WTC11 (cell line): ENCODE data around the gene CACUL1. TPM values are rescaled to one million over a fixed set of nuclear protein-coding genes. Genes with fewer than 3 reads are reported as not detected.
A peak's percentile ranks its signal among the peaks of the same experiment; 100 is the strongest.

ENCODE experiments used
- ATAC-seq: fragments of 200-7000 bp; cut with Tn5 transposase; 2 replicates; pipeline ENCODE4 v1.10.0; 2021; ENCODE audit warnings: mild to moderate bottlenecking, moderate library complexity
- CTCF ChIA-PET: fragments of 300-600 bp; sonication (Branson Sonifier 250); formaldehyde crosslinking; loops from one replicate; lab custom pipeline; 2021; ENCODE audit warnings: antibody characterized with exemption; lab: Charles Lee
- POLR2A ChIA-PET: fragments of 350-600 bp; sonication (Branson Sonifier 250); formaldehyde crosslinking; loops from one replicate; lab custom pipeline; 2021; ENCODE audit warnings: antibody characterized with exemption; lab: Charles Lee
- DNase-seq: peaks from one replicate; pipeline ENCODE4 v3.0.0; 2021; ENCODE audit warnings: low spot score
- H3K27ac Mint-ChIP-seq: 2 replicates; pipeline ENCODE4 v1.8.0; 2021; ENCODE audit warnings: mixed read lengths
- H3K27me3 Mint-ChIP-seq: 2 replicates; pipeline ENCODE4 v1.8.0; 2021; ENCODE audit warnings: low read depth, mild to moderate bottlenecking, moderate library complexity, mixed read lengths
- H3K36me3 Mint-ChIP-seq: 2 replicates; pipeline ENCODE4 v1.8.0; 2021; ENCODE audit warnings: mixed read lengths
- H3K4me1 Mint-ChIP-seq: 2 replicates; pipeline ENCODE4 v1.8.0; 2022; ENCODE audit warnings: mixed read lengths
- H3K4me3 Mint-ChIP-seq: 2 replicates; pipeline ENCODE4 v1.8.0; 2021; ENCODE audit warnings: mild to moderate bottlenecking, moderate library complexity, mixed read lengths
- H3K9me3 Mint-ChIP-seq: 2 replicates; pipeline ENCODE4 v1.8.0; 2021; ENCODE audit warnings: mixed read lengths
- EMX1 ChIP-seq: fragments of 250-450 bp; sonication (Bioruptor Pico); IDR thresholded peaks from 2 replicates; pipeline ENCODE4 v1.8.0; 2021; ENCODE audit warnings: mild to moderate bottlenecking
- FOXJ3 ChIP-seq: sonication (generic); formaldehyde crosslinking; IDR thresholded peaks from 2 replicates; pipeline ENCODE4 v1.9.0; 2021; ENCODE audit warnings: missing genetic modification reagents, mild to moderate bottlenecking, borderline replicate concordance
- GABPB1 ChIP-seq: sonication (generic); formaldehyde crosslinking; IDR thresholded peaks from 2 replicates; pipeline ENCODE4 v1.8.1; 2023; ENCODE audit warnings: mild to moderate bottlenecking, missing genetic modification reagents
- JUN ChIP-seq: sonication (generic); formaldehyde crosslinking; IDR thresholded peaks from 2 replicates; pipeline ENCODE4 v1.8.0; 2023; ENCODE audit warnings: mild to moderate bottlenecking, missing genetic modification reagents
- NFYB ChIP-seq: sonication (generic); formaldehyde crosslinking; conservative IDR thresholded peaks from 2 replicates; pipeline ENCODE4 v1.8.0; 2022; ENCODE audit warnings: low read depth, missing genetic modification reagents
- TP53 ChIP-seq: sonication (generic); formaldehyde crosslinking; IDR thresholded peaks from 2 replicates; pipeline ENCODE4 v1.8.1; 2023; ENCODE audit warnings: mild to moderate bottlenecking, missing genetic modification reagents
- total RNA-seq: library from RNA; stranded (reverse); gene quantifications from 3 replicates; pipeline ENCODE4 v1.2.3, GENCODE V29; 2021
- TF ChIP-seq, protein P1 (sequence below): sonication (generic); formaldehyde crosslinking; IDR thresholded peaks from 2 replicates; pipeline ENCODE4 v1.8.0; 2023; ENCODE audit warnings: mild to moderate bottlenecking, missing genetic modification reagents
- TF ChIP-seq, protein P2 (sequence below): sonication (generic); formaldehyde crosslinking; IDR thresholded peaks from 2 replicates; pipeline ENCODE4 v1.8.1; 2023; ENCODE audit warnings: mild to moderate bottlenecking, moderate library complexity, missing genetic modification reagents
- TF ChIP-seq, protein P3 (sequence below): sonication (generic); formaldehyde crosslinking; IDR thresholded peaks from 2 replicates; pipeline ENCODE4 v1.8.1; 2022; ENCODE audit warnings: mild to moderate bottlenecking, missing genetic modification reagents, moderate library complexity, borderline replicate concordance
- TF ChIP-seq, protein P4 (sequence below): sonication (generic); formaldehyde crosslinking; conservative IDR thresholded peaks from 2 replicates; pipeline ENCODE4 v1.8.1; 2023; ENCODE audit warnings: mild to moderate bottlenecking, low read depth, missing genetic modification reagents, moderate library complexity
- TF ChIP-seq, protein P5 (sequence below): sonication (generic); formaldehyde crosslinking; IDR thresholded peaks from 2 replicates; pipeline ENCODE4 v1.8.1; 2023; ENCODE audit warnings: mild to moderate bottlenecking, missing genetic modification reagents
- TF ChIP-seq, protein P6 (sequence below): sonication (generic); formaldehyde crosslinking; IDR thresholded peaks from 2 replicates; pipeline ENCODE4 v1.8.0; 2023; ENCODE audit warnings: missing genetic modification reagents, mild to moderate bottlenecking, borderline replicate concordance
- TF ChIP-seq, protein P7 (sequence below): sonication (generic); formaldehyde crosslinking; IDR thresholded peaks from 2 replicates; pipeline ENCODE4 v1.8.0; 2022; ENCODE audit warnings: mild to moderate bottlenecking, missing genetic modification reagents

The CACUL1 gene
- total RNA-seq, 1 experiment from 2014 or later: 41.5 TPM

DNA sequence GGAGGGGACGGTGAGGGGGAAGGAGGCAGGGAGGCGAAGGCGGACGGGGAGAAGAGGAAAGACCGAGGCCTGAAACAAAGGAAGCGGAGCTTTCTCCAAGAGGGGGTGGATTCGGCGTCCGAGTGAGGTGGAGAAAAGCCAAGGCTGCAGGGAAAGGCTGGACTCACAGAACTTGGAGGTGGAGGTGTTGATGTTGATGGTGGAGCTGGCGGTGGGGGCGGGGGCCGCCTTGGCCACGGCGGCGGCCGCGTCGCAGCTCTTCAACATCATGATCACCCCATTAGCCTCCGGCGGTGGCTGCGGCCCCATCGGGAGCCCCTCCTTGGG, 578 bp downstream of the CACUL1 start:
- TF ChIP-seq, protein P1, sequence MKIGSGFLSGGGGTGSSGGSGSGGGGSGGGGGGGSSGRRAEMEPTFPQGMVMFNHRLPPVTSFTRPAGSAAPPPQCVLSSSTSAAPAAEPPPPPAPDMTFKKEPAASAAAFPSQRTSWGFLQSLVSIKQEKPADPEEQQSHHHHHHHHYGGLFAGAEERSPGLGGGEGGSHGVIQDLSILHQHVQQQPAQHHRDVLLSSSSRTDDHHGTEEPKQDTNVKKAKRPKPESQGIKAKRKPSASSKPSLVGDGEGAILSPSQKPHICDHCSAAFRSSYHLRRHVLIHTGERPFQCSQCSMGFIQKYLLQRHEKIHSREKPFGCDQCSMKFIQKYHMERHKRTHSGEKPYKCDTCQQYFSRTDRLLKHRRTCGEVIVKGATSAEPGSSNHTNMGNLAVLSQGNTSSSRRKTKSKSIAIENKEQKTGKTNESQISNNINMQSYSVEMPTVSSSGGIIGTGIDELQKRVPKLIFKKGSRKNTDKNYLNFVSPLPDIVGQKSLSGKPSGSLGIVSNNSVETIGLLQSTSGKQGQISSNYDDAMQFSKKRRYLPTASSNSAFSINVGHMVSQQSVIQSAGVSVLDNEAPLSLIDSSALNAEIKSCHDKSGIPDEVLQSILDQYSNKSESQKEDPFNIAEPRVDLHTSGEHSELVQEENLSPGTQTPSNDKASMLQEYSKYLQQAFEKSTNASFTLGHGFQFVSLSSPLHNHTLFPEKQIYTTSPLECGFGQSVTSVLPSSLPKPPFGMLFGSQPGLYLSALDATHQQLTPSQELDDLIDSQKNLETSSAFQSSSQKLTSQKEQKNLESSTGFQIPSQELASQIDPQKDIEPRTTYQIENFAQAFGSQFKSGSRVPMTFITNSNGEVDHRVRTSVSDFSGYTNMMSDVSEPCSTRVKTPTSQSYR: peak; percentile 69; the same call in 1 of the 2 replicates
- TF ChIP-seq, protein P2, sequence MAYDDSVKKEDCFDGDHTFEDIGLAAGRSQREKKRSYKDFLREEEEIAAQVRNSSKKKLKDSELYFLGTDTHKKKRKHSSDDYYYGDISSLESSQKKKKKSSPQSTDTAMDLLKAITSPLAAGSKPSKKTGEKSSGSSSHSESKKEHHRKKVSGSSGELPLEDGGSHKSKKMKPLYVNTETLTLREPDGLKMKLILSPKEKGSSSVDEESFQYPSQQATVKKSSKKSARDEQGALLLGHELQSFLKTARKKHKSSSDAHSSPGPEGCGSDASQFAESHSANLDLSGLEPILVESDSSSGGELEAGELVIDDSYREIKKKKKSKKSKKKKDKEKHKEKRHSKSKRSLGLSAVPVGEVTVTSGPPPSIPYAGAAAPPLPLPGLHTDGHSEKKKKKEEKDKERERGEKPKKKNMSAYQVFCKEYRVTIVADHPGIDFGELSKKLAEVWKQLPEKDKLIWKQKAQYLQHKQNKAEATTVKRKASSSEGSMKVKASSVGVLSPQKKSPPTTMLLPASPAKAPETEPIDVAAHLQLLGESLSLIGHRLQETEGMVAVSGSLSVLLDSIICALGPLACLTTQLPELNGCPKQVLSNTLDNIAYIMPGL (CRISPR knock-in tag): no peak
- peak; percentile 43; the same call in 1 of the 2 replicates for TF ChIP-seq TP53 (CRISPR knock-in tag)
- no peak for TF ChIP-seq FOXJ3 (CRISPR knock-in tag)
- no peak for TF ChIP-seq GABPB1
- TF ChIP-seq EMX1 (CRISPR knock-in tag): 0 out of 2 replicates have a peak, but pooled peaks have one; percentile 42
- DNase-seq (peak; percentile 69), ATAC-seq (peak; percentile 3; the same call in 1 of the 2 replicates)
- Mint-ChIP-seq H3K4me3 (peak overlapping the region; percentile 93), H3K36me3 (no peaks in the 10 kb centered on the region; the same call in 1 of the 2 replicates), H3K27ac (peak overlapping the region; percentile 97), H3K9me3 (peaks cover 3% of the 10 kb centered on the region), H3K4me1 (peaks cover 20% of the 10 kb centered on the region), H3K27me3 (peaks cover 17% of the 10 kb centered on the region)
- POLR2A ChIA-PET: interaction anchor here (0.5 to 1.4 kb wide), 9 partner anchors 12 to 276 kb away, joined by 3 to 6 read pairs (median 4); partner anchors contain the start of gene NANOS1
- CTCF ChIA-PET: interaction anchor here (0.5 to 1.8 kb wide), 6 partner anchors 33 to 186 kb away, joined by 3 to 19 read pairs (median 5); no protein-coding TSS in a partner anchor

DNA sequence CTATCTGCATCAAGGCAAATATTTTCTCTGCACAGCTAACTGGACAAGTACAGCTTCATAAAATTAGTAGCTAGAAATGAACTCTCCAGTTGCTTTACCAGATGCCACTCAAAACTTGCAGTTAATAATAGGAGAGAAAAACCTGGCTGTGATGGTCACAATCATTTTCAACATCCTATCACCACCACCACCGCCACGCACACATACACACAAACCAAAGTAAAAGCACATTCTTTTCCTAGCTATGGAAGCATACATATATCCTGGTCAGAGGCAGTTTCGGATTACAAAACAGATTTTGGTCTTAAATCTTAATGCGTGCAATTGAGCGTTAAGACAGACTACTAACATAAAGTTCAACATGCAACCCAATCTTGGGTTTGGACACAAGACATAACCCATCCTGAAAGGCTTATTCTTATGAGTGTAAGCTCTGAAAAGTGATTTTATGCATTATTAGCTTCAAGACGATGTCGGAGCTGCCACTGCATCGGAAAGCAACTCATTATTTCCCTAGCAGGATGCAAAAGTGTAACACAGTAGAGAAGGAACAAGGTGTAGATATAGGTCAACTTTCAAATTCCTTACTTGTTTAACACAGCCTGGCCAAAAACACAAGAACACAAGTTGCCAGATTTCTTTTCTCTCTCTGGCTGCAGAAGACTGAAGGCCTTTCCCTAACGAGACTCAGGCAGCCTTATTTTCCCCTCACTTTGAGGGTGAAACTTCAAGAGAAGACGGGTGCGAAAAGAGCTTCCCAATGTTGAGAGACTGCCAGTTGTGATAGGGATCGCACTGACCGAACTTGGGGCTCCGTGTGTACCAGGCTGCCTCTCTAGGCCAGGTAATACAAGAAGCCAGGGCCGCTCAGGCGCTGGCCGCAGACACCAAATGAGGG, 1.2 kb downstream of the CACUL1 start:
- DNase-seq: no peak
- Mint-ChIP-seq H3K4me1 (peaks cover 22% of the 10 kb centered on the region), H3K36me3 (peaks cover 2% of the 10 kb centered on the region; the same call in 1 of the 2 replicates), H3K4me3 (peak overlapping the region; percentile 93), H3K9me3 (no peaks in the 10 kb centered on the region), H3K27ac (peak overlapping the region; percentile 97), H3K27me3 (peaks cover 17% of the 10 kb centered on the region)
- ATAC-seq: peak; percentile 20
- POLR2A ChIA-PET: interaction anchor here (0.5 to 1.4 kb wide), 4 partner anchors 14 to 248 kb away, joined by 3 to 4 read pairs (median 4); no protein-coding TSS in a partner anchor
- CTCF ChIA-PET: interaction anchor here (0.5 to 1.8 kb wide), 3 partner anchors 33 to 119 kb away, joined by 3 to 14 read pairs (median 4); no protein-coding TSS in a partner anchor
- TF ChIP-seq, protein P3, sequence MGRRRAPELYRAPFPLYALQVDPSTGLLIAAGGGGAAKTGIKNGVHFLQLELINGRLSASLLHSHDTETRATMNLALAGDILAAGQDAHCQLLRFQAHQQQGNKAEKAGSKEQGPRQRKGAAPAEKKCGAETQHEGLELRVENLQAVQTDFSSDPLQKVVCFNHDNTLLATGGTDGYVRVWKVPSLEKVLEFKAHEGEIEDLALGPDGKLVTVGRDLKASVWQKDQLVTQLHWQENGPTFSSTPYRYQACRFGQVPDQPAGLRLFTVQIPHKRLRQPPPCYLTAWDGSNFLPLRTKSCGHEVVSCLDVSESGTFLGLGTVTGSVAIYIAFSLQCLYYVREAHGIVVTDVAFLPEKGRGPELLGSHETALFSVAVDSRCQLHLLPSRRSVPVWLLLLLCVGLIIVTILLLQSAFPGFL: no peak
- TF ChIP-seq, protein P4, sequence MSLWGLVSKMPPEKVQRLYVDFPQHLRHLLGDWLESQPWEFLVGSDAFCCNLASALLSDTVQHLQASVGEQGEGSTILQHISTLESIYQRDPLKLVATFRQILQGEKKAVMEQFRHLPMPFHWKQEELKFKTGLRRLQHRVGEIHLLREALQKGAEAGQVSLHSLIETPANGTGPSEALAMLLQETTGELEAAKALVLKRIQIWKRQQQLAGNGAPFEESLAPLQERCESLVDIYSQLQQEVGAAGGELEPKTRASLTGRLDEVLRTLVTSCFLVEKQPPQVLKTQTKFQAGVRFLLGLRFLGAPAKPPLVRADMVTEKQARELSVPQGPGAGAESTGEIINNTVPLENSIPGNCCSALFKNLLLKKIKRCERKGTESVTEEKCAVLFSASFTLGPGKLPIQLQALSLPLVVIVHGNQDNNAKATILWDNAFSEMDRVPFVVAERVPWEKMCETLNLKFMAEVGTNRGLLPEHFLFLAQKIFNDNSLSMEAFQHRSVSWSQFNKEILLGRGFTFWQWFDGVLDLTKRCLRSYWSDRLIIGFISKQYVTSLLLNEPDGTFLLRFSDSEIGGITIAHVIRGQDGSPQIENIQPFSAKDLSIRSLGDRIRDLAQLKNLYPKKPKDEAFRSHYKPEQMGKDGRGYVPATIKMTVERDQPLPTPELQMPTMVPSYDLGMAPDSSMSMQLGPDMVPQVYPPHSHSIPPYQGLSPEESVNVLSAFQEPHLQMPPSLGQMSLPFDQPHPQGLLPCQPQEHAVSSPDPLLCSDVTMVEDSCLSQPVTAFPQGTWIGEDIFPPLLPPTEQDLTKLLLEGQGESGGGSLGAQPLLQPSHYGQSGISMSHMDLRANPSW (CRISPR knock-in tag): no peak
- TF ChIP-seq, protein P5, sequence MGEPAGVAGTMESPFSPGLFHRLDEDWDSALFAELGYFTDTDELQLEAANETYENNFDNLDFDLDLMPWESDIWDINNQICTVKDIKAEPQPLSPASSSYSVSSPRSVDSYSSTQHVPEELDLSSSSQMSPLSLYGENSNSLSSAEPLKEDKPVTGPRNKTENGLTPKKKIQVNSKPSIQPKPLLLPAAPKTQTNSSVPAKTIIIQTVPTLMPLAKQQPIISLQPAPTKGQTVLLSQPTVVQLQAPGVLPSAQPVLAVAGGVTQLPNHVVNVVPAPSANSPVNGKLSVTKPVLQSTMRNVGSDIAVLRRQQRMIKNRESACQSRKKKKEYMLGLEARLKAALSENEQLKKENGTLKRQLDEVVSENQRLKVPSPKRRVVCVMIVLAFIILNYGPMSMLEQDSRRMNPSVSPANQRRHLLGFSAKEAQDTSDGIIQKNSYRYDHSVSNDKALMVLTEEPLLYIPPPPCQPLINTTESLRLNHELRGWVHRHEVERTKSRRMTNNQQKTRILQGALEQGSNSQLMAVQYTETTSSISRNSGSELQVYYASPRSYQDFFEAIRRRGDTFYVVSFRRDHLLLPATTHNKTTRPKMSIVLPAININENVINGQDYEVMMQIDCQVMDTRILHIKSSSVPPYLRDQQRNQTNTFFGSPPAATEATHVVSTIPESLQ (CRISPR knock-in tag): no peak
- no peak for TF ChIP-seq NFYB
- no peak for TF ChIP-seq JUN (CRISPR knock-in tag)
- TF ChIP-seq, protein P6, sequence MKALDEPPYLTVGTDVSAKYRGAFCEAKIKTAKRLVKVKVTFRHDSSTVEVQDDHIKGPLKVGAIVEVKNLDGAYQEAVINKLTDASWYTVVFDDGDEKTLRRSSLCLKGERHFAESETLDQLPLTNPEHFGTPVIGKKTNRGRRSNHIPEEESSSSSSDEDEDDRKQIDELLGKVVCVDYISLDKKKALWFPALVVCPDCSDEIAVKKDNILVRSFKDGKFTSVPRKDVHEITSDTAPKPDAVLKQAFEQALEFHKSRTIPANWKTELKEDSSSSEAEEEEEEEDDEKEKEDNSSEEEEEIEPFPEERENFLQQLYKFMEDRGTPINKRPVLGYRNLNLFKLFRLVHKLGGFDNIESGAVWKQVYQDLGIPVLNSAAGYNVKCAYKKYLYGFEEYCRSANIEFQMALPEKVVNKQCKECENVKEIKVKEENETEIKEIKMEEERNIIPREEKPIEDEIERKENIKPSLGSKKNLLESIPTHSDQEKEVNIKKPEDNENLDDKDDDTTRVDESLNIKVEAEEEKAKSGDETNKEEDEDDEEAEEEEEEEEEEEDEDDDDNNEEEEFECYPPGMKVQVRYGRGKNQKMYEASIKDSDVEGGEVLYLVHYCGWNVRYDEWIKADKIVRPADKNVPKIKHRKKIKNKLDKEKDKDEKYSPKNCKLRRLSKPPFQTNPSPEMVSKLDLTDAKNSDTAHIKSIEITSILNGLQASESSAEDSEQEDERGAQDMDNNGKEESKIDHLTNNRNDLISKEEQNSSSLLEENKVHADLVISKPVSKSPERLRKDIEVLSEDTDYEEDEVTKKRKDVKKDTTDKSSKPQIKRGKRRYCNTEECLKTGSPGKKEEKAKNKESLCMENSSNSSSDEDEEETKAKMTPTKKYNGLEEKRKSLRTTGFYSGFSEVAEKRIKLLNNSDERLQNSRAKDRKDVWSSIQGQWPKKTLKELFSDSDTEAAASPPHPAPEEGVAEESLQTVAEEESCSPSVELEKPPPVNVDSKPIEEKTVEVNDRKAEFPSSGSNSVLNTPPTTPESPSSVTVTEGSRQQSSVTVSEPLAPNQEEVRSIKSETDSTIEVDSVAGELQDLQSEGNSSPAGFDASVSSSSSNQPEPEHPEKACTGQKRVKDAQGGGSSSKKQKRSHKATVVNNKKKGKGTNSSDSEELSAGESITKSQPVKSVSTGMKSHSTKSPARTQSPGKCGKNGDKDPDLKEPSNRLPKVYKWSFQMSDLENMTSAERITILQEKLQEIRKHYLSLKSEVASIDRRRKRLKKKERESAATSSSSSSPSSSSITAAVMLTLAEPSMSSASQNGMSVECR (CRISPR knock-in tag): no peak
- TF ChIP-seq, protein P7, sequence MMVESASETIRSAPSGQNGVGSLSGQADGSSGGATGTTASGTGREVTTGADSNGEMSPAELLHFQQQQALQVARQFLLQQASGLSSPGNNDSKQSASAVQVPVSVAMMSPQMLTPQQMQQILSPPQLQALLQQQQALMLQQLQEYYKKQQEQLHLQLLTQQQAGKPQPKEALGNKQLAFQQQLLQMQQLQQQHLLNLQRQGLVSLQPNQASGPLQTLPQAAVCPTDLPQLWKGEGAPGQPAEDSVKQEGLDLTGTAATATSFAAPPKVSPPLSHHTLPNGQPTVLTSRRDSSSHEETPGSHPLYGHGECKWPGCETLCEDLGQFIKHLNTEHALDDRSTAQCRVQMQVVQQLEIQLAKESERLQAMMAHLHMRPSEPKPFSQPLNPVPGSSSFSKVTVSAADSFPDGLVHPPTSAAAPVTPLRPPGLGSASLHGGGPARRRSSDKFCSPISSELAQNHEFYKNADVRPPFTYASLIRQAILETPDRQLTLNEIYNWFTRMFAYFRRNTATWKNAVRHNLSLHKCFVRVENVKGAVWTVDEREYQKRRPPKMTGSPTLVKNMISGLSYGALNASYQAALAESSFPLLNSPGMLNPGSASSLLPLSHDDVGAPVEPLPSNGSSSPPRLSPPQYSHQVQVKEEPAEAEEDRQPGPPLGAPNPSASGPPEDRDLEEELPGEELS (CRISPR knock-in tag): no peak
